GM13977 (cell line): Measurements from ENCODE around the gene GPX2.

ENCODE experiments used
- DNase-seq: peaks from one replicate; pipeline ENCODE4 v3.0.0; 2012; ENCODE audit warnings: low spot score
- CTCF ChIP-seq: IDR thresholded peaks from 2 replicates; pipeline ENCODE4 v1.5.1; 2012; ENCODE audit warnings: mild to moderate bottlenecking, control low read depth; ENCODE audit not compliant: insufficient read depth; ENCODE audit errors: extremely low read depth, missing control alignments
- in situ Hi-C: fragments of 300-500 bp; cut with MboI; formaldehyde crosslinking; loops from one replicate; pipeline ENCODE4 v1.12.0; 2022; ENCODE audit warnings: low sequenced_read_pairs, low pct_unique_long_range_greater_than_20kb, mixed read lengths, inconsistent platforms; ENCODE audit not compliant: unreplicated experiment

GPX2 gene

GRCh38 chr14:64942531-64943111 lies at the start of gene GPX2:
TSS of gene GPX2 (minus strand) at chr14:64942745. CDS start at chr14:64942726, 19 bp downstream.
- DNase-seq: no peak

GRCh38 chr14:64990939-64991338 lies 48.4 kb upstream of the GPX2 start:
- in situ Hi-C loops: loop anchor here (25.0 kb wide), 1 partner anchor 421 kb away; the partner anchor contains the start of gene FUT8
- no peak for TF ChIP-seq CTCF
- DNase-seq: no peak

More at GRCh38 chr14:64942531-64943111, at the start of gene GPX2:
- no peak for TF ChIP-seq CTCF
- in situ Hi-C loops: no loop called here

GRCh38 chr14:64990296-64990695 lies 47.8 kb upstream of the GPX2 start:
- DNase-seq: no peak
- in situ Hi-C loops: loop anchor here (25.0 kb wide), 1 partner anchor 422 kb away; the partner anchor contains the start of gene FUT8
- no peak for TF ChIP-seq CTCF

- no peak for TF ChIP-seq CTCF
- DNase-seq: no peak
- in situ Hi-C loops: loop anchor here (25.0 kb wide), 1 partner anchor 425 kb away; the partner anchor contains the start of gene FUT8
Measured at GRCh38 chr14:64987438-64987767, 44.9 kb upstream of the GPX2 start.

- peak; percentile 98 for TF ChIP-seq CTCF
- in situ Hi-C loops: loop anchor here (25.0 kb wide), 1 partner anchor 425 kb away; the partner anchor contains the start of gene FUT8
- DNase-seq: peak; percentile 94
Measured at GRCh38 chr14:64986648-64987437, 44.3 kb upstream of the GPX2 start, which contains the start of gene FNTB. TSS of gene FNTB (plus strand) at chr14:64986895. CDS start at chr14:64986954, 59 bp downstream.

GRCh38 chr14:64983439-64984310 lies 41.1 kb upstream of the GPX2 start:
- TF ChIP-seq CTCF: peak; percentile 60
- no peak for DNase-seq
- in situ Hi-C loops: loop anchor here (25.0 kb wide), 1 partner anchor 429 kb away; the partner anchor contains the start of gene FUT8
